GM21381 (cell line): ENCODE data around the gene AGT.
"Not testable (repeated sequence)": the region's sequence is repeated elsewhere in the genome, so short reads cannot be mapped to it uniquely, and the experiment has no call there.

Experiments used
- ATAC-seq: cut with Tn5 transposase; IDR thresholded peaks from one replicate; pipeline ENCODE4 v1.9.1; 2021; ENCODE audit warnings: mild to moderate bottlenecking, moderate library complexity; ENCODE audit not compliant: unreplicated experiment

Gene AGT

DNA sequence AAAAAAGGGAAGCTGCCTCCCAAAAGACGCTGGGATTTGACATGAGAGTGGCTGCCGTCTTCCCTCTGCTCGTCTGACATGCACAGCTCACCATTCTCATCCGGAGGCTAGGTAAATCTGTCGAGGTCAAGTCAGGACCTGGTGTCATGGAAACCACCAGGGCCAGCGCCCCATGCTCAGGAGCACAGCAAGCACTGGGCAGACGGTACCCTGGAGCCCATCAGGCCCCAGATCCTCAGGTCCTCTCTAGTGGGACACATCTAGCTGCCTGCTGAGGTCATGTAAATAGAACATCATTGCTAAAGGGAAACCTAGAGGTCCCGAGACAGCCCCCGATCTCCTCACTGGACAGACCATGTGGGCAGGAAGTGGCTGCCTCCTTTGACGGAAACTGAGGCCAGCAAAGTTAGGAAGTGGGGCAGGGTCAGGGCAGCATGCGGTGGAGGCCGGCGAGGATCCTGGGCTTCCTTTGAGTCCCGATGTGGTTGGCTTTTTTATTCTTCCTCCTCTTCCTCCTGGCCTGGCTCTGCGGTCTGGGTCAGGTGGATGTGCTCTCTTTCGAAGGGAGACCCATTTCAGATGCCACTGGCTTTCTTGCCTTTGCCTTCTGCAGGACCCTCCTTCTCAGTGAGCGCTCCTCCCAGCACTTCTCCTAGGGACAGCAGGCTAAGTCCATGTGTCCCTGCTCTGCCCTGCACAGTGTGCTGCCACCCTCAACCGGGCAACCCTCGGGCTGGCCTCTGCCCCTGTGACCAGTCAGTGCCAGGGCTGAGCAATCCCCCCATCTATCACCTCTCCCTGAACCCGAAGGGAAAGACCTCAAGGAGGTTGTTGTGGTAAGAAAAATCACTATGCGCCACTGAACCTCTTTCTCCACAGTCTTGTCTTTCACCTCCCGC is 5.9 kb downstream of the AGT start:
- ATAC-seq = no peak

- no peak for ATAC-seq
These were observed 6.8 kb downstream of the AGT start for GRCh38 chr1:230706887-230707731.

- no peak for ATAC-seq
These were observed 7.8 kb downstream of the AGT start for GRCh38 chr1:230706020-230706699.

GRCh38 chr1:230705289-230706019 is 8.5 kb downstream of the AGT start:
- no peak for ATAC-seq

DNA sequence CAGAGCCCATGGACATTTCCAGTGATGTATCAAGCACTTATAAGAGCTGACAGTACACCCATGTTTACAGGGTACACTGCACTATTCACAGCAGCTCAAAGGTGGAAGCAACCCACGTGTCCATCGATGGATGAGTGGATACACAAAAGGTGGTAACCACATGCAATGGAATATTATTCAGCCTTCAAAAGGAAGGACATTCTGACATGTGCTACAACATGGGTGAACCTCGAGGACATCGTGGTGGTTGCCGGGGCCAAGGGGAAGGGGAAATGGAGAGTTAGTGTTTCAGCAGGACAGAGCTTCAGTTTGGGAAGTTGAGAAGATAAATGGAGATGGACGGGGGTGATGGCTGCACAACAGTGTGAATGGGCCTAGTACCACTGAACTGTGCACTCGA is 9.1 kb downstream of the AGT start:
- ATAC-seq = no peak

GRCh38 chr1:230703679-230704385 is 10.1 kb downstream of the AGT start:
- no peak for ATAC-seq

DNA sequence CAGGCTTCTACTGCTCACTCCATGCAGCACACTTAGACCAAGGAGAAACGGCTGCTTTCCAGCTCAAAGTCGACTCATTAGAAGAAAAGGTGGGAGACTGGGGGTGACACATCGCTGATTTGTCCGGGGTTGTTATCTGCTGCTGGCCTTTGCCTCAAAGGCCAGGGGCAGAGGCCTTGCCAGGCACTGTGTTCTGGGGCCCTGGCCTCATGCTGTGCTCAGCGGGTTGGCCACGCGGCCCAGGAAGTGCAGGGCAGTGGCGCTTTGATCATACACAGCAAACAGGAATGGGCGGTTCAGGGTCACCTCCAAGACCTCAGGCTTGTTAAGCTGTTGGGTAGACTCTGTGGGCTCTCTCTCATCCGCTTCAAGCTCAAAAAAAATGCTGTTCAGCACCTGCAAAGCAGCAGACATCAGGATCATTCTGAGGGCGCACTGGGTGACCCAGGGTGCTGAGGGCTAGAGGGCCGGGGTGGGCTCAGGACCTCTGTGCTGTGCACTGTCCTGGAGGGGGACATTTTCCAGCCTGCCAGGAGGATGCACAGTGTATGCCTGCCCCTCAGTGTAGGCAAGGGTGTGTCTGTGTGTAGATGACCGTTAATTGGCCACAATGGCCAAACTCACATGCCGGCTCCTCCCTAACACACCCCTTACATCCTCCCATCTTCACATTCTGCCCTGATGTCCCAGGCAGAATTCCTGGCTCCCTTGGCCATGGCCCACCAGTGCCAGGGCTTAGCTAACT is 10.8 kb downstream of the AGT start:
- ATAC-seq = no peak

- ATAC-seq = no peak
These were observed 11.8 kb downstream of the AGT start for GRCh38 chr1:230701895-230702768.

DNA sequence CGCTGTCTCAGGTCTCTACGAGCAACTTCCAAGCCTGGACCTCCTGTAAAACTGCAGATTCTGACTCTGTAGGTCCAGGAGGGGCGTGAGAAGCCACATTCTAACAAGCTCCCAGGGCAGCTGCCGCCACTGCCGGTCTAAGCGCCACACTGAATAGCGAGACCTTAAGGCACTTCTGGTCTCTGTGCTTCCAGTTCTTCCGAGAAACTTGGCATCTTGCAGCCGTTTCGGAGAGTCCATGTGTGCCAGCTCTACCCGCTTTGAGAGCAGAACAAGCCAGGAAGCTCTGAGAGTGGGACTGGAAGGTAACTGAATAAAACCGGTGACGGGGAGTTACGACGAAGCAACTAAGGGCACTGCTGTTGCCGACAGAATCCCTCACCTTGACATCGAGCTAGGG is 12.5 kb downstream of the AGT start:
- no peak for ATAC-seq

- no peak for ATAC-seq
These were observed 13.8 kb downstream of the AGT start for GRCh38 chr1:230700132-230700531.

GRCh38 chr1:230699716-230700115 is 14.2 kb downstream of the AGT start:
- no peak for ATAC-seq

- not testable (repeated sequence) for ATAC-seq
These were observed 15.0 kb downstream of the AGT start for GRCh38 chr1:230698964-230699363.

- no peak for ATAC-seq
These were observed 15.8 kb downstream of the AGT start for GRCh38 chr1:230698130-230698529.

GRCh38 chr1:230696722-230697437 is 17.0 kb downstream of the AGT start:
- ATAC-seq = no peak

DNA sequence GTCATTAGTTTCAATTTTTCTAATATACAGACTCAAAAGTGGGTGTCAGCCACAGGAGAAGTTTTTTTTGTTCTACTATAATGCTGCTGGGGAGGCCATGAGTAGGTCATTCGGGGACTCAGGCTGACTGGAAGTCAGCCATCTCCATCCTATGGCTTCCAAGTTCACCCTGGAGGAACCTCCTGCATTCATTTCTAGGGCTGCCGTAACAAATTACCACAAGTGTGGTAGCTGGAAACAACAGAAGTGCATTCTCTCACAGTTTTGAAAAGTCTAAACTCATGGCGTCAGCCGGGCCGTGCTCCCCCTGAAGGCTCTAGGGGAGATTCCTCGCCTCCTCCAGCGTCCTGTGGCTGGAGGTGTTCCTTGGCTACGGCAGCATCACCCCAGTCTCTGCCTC is 17.7 kb downstream of the AGT start:
- ATAC-seq = no peak

DNA sequence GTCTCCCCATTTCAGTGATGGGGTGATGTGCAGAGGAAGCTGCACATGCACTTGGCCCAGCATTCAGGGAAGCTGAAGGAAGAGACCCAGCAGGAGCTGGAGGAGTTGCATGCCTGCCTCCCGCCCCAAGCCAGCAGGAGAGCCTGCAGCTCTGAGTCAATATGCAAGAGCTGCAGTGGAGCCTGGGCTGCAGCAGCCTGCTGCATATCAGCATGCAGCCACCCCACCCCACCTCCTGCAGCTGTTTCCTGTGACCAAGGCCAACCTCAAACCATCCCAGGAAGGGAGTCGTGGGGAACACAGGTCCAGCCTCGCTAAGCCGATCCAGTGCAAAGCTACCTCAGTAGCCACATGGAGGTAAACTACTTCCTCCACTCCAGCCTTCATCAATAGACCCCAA is 18.9 kb downstream of the AGT start:
- no peak for ATAC-seq

DNA sequence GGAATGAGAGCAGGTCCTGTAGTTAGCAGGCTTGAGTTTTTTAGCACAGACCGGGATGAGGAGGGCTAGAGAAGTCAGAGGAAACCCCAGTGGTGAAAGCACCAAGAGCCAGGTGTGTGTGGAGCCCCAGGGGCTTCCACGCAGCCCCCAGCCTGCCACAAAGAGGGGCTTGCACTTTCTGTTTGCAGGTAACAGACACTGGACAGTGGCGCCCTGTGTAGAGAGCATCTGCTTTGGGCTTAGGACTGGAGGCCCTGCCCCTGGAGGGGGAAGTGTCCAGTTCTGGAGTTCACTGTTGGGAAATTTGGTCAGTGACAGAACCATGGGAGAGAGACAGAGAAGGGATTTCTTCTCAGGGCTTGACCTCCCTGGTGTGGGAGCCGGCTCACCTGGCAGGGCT is 19.5 kb downstream of the AGT start:
- ATAC-seq = no peak

- no peak for ATAC-seq
These were observed 20.1 kb downstream of the AGT start for GRCh38 chr1:230693777-230694176.
